GM11168 (cell line): Measurements from ENCODE around the gene ITPR1.

Experiments
- in situ Hi-C: fragments of 300-500 bp; cut with MboI; formaldehyde crosslinking; loops from one replicate; pipeline ENCODE4 v1.12.0; 2022; ENCODE audit warnings: low sequenced_read_pairs; ENCODE audit not compliant: unreplicated experiment

The ITPR1 gene

GRCh38 chr3:4852780-4853748 is 359.9 kb downstream of the ITPR1 start:
- in situ Hi-C loops: no loop called here

GRCh38 chr3:4853749-4854140 is 360.6 kb downstream of the ITPR1 start:
- in situ Hi-C loops: no loop called here

- in situ Hi-C loops: no loop called here
These were observed 362.5 kb downstream of the ITPR1 start for GRCh38 chr3:4855676-4856075.

GRCh38 chr3:4856136-4856535 is 363.0 kb downstream of the ITPR1 start:
- in situ Hi-C loops: no loop called here

GRCh38 chr3:4856564-4856963 is 363.4 kb downstream of the ITPR1 start:
- in situ Hi-C loops: no loop called here

- in situ Hi-C loops: no loop called here
These were observed 363.8 kb downstream of the ITPR1 start for GRCh38 chr3:4856986-4857385.

GRCh38 chr3:4859788-4860187 is 366.6 kb downstream of the ITPR1 start:
- in situ Hi-C loops: no loop called here

- in situ Hi-C loops: no loop called here
These were observed 369.8 kb downstream of the ITPR1 start for GRCh38 chr3:4862973-4863372.

GRCh38 chr3:4864503-4864902 is 371.4 kb downstream of the ITPR1 start:
- in situ Hi-C loops: no loop called here

GRCh38 chr3:4865714-4866113 is 372.6 kb downstream of the ITPR1 start:
- in situ Hi-C loops: no loop called here

GRCh38 chr3:4866866-4867265 is 373.7 kb downstream of the ITPR1 start:
- in situ Hi-C loops: no loop called here

GRCh38 chr3:4877173-4877787 is 384.1 kb downstream of the ITPR1 start:
- in situ Hi-C loops: no loop called here

GRCh38 chr3:4880850-4881249 is 387.7 kb downstream of the ITPR1 start:
- in situ Hi-C loops: no loop called here

- in situ Hi-C loops: no loop called here
These were observed 389.4 kb downstream of the ITPR1 start for GRCh38 chr3:4882548-4882947.

- in situ Hi-C loops: no loop called here
These were observed 389.9 kb downstream of the ITPR1 start for GRCh38 chr3:4883011-4883410.

GRCh38 chr3:4884888-4885287 is 391.7 kb downstream of the ITPR1 start:
- in situ Hi-C loops: no loop called here

- in situ Hi-C loops: no loop called here
These were observed 392.2 kb downstream of the ITPR1 start for GRCh38 chr3:4885316-4885715.

GRCh38 chr3:4886448-4886847 is 393.3 kb downstream of the ITPR1 start:
- in situ Hi-C loops: no loop called here

GRCh38 chr3:4887177-4887576 is 394.0 kb downstream of the ITPR1 start:
- in situ Hi-C loops: no loop called here

- in situ Hi-C loops: no loop called here
These were observed 396.0 kb downstream of the ITPR1 start for GRCh38 chr3:4888913-4889846.

GRCh38 chr3:4889896-4890295 is 396.7 kb downstream of the ITPR1 start:
- in situ Hi-C loops: no loop called here
